Activated CD8-positive, alpha-beta memory T cell treated with anti-CD3 and anti-CD28 coated beads, Interleukin-2, amount 10 ng/mL, durations not matched to agents 7 days and 5 days (primary cell): ENCODE data around the gene FANCE. TPM values are rescaled to one million over a fixed set of nuclear protein-coding genes. Genes with fewer than 3 reads are reported as not detected.

Experiments
- ATAC-seq: fragments of 150-1000 bp; cut with Tn5 transposase; one replicate; pipeline ENCODE4 v1.10.0; 2021; ENCODE audit warnings: moderate library complexity
- CTCF ChIA-PET: fragments of 350-600 bp; sonication (Branson Sonifier 250); formaldehyde crosslinking; loops from one replicate; lab custom pipeline; 2021; ENCODE audit warnings: antibody characterized with exemption; lab: Charles Lee
- DNase-seq: peaks from one replicate; pipeline ENCODE4 v3.0.0-alpha.2; 2020
- H3K27ac Mint-ChIP-seq: one replicate; pipeline ENCODE4 v1.8.0; 2021; ENCODE audit warnings: mild to moderate bottlenecking, mixed read lengths
- H3K27me3 Mint-ChIP-seq: one replicate; pipeline ENCODE4 v1.8.0; 2021; ENCODE audit warnings: mixed read lengths
- H3K36me3 Mint-ChIP-seq: one replicate; pipeline ENCODE4 v1.8.0; 2021; ENCODE audit warnings: mild to moderate bottlenecking, mixed read lengths
- H3K4me1 Mint-ChIP-seq: one replicate; pipeline ENCODE4 v1.8.0; 2021; ENCODE audit warnings: mixed read lengths
- H3K4me3 Mint-ChIP-seq: one replicate; pipeline ENCODE4 v1.8.0; 2021; ENCODE audit warnings: mild to moderate bottlenecking, moderate library complexity, mixed read lengths
- H3K9me3 Mint-ChIP-seq: one replicate; pipeline ENCODE4 v1.8.0; 2022; ENCODE audit warnings: low read depth, mixed read lengths
- total RNA-seq, 2 experiments: library from RNA; stranded (reverse); gene quantifications; one replicate each; pipeline ENCODE4 v1.2.3, GENCODE V29; 2021

Gene FANCE, protein sequence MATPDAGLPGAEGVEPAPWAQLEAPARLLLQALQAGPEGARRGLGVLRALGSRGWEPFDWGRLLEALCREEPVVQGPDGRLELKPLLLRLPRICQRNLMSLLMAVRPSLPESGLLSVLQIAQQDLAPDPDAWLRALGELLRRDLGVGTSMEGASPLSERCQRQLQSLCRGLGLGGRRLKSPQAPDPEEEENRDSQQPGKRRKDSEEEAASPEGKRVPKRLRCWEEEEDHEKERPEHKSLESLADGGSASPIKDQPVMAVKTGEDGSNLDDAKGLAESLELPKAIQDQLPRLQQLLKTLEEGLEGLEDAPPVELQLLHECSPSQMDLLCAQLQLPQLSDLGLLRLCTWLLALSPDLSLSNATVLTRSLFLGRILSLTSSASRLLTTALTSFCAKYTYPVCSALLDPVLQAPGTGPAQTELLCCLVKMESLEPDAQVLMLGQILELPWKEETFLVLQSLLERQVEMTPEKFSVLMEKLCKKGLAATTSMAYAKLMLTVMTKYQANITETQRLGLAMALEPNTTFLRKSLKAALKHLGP
- total RNA-seq: 10 to 100 TPM; 15.4 to 16.0 TPM

DNA sequence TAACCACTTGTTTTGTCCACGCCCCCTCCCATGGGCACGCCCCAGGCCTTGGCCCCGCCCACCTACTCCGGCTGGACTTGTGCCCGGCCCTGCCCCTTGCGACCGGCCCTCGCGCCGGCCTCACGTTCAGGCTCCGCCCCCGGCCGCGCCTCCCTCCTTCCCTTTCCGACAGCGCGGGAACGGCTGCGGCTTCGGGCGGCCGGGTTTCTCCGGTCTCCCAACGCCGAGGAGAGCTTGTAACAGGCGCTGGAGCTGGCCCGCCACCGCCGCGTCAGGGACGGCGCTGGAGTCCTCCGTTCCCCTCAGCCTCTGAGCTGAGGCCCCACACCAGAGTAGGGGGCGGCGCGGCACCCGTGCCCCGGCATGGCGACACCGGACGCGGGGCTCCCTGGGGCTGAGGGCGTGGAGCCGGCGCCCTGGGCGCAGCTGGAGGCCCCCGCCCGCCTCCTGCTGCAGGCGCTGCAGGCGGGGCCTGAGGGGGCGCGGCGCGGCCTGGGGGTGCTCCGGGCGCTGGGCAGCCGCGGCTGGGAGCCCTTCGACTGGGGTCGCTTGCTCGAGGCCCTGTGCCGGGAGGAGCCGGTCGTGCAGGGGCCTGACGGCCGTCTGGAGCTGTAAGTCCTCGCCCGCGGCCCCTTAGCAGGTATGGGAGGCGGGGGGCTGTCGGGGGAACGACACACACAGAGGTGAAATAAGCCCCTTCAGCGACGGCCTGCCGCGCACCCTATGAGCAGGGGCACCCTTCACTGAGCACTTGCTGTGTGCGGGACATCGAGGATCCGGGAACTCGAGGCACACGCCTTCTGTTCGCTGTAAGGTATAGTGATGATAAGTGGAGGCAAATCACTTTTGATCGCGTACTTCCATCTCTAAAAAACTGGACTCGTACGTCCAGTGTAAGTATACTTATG lies at the start of gene FANCE:
Gene FANCE (plus strand): TSS at position 156 of the 908 bp plus-strand sequence. CDS start 208 bp downstream, at position 364.
- Mint-ChIP-seq H3K27ac (peak within 1 kb of the TSS; percentile 59), H3K9me3 (no peaks in the 10 kb centered on the region), H3K4me1 (peaks cover 34% of the 10 kb centered on the region), H3K4me3 (peak within 1 kb of the TSS; percentile 76), H3K36me3 (peaks cover 8% of the 10 kb centered on the region), H3K27me3 (peaks cover 10% of the 10 kb centered on the region)
- CTCF ChIA-PET: interaction anchor here (0.8 to 9.6 kb wide), 15 partner anchors 9 to 155 kb away, joined by 3 to 181 read pairs (median 7); partner anchors contain the start of genes DEF6, PPARD and RPL10A
- DNase-seq (peak; percentile 96), ATAC-seq (peak; percentile 88)

DNA sequence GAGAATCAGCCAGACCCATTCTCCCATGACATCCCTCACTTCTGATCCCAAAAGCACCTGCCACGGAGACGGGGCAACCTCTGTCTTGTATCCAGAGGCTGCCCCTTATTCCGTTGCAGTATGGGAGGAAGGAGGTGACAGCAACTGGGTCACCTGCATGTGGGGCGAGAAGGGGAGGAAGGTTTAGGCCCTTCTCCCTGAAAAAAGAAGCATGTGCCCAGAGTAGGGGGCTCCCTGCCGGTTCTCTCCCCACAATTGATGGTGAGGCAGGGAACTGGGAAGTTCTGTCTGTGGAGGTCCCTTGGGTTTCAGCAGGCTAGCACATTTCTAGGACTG lies 49.3 kb upstream of the FANCE start:
- Mint-ChIP-seq H3K36me3 (peaks cover 3% of the 10 kb centered on the region), H3K4me1 (peaks cover 28% of the 10 kb centered on the region), H3K27ac (no peak overlapping the region), H3K27me3 (no peaks in the 10 kb centered on the region), H3K9me3 (no peaks in the 10 kb centered on the region), H3K4me3 (no peak overlapping the region)
- DNase-seq (no peak), ATAC-seq (no peak)
- CTCF ChIA-PET: interaction anchor here (1.1 to 1.6 kb wide), 3 partner anchors 17 to 60 kb away, joined by 3 to 7 read pairs (median 4); no protein-coding TSS in a partner anchor

DNA sequence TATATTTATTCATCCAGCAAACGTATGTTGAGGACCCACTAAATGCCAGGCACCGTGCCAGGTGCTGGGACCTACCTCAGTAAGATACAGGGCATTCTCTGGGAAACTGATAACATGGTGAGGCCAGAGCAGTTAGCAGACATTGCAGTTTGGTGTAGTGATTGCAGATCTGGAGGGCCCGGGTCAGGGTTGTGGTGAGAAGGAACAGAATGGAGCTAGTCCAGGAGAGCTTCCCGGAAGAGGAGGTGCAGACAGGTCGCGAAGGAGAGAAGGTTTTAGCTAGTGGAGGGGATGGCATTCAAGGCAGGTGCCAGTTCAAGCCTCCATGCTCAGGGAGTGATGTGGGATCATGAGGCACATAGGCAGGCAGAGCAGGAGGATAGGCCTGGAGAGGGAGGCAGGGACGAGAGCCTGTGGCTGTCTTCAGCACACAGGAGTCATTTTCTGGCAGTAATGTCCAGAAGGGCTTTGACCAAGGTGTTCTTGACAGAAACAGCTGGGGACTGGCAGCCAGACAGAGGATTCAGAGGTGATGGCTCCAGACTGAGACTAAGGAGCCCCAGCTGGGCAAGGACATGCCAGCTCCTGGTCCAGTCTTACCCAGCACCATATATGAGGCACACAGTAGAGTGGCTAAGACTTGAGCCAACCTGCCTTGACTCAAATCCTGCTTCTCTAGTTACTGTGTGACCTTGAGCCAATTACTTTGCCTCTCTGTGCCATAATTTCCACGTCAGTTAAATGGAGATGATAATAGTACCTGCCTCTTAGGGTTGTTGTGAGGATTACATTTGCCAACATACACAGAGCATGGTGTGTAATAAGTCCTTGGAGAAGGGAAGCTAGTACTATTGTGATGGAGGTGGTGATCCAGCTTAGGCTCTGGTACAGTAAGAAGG lies 48.3 kb upstream of the FANCE start:
- Mint-ChIP-seq H3K36me3 (no peaks in the 10 kb centered on the region), H3K27me3 (no peaks in the 10 kb centered on the region), H3K4me1 (peaks cover 28% of the 10 kb centered on the region), H3K4me3 (no peak overlapping the region), H3K27ac (no peak overlapping the region), H3K9me3 (no peaks in the 10 kb centered on the region)
- no peak for ATAC-seq
- CTCF ChIA-PET: interaction anchor here (1.1 kb wide), 1 partner anchor 11 kb away, joined by 3 read pairs; no protein-coding TSS in a partner anchor
- no peak for DNase-seq

DNA sequence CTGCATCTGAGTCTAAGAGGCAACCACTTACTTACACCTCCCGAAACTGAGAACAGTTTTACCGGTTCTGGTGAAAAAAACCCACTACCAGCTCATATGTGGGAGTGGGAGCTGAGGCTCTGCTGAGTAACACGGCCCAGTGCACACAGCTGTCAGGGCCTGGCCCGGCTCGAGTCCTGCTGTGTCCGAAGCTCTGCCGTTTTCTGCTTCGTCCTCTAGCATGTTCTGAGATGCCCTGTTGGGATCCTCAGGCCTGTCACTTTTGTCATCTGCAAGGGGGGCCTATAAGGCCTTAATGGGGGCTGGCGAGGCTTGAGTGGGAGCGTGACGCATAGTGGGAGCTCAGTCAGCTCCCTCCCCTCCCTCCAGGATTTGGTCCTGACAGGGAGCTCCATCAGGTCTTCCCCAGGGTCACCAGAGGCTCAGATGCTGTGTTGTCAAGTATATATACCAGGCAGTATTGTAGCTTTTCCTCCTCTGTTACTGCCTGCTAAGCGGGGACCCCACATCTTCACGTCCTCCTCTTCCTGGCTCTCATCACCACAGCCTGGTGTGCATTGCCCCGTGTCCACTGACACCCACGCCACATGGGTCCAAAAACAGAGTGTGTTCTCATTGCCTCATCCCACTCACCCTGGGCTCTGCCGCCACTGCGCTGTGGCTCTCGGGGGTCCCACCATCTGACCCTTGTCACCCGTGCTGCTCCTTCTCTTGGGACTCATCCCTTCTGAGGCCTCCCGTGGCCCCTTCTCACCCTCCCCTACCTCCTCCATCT lies 45.2 kb upstream of the FANCE start:
- H3K9me3 Mint-ChIP-seq: no peaks in the 10 kb centered on the region
- H3K36me3 Mint-ChIP-seq: no peaks in the 10 kb centered on the region
- H3K4me1 Mint-ChIP-seq: peaks cover 30% of the 10 kb centered on the region
- no peak for ATAC-seq
- no peaks in the 10 kb centered on the region for H3K27me3 Mint-ChIP-seq
- no peak overlapping the region for H3K27ac Mint-ChIP-seq
- DNase-seq: no peak
- no peak overlapping the region for H3K4me3 Mint-ChIP-seq
- CTCF ChIA-PET: no interaction called here

DNA sequence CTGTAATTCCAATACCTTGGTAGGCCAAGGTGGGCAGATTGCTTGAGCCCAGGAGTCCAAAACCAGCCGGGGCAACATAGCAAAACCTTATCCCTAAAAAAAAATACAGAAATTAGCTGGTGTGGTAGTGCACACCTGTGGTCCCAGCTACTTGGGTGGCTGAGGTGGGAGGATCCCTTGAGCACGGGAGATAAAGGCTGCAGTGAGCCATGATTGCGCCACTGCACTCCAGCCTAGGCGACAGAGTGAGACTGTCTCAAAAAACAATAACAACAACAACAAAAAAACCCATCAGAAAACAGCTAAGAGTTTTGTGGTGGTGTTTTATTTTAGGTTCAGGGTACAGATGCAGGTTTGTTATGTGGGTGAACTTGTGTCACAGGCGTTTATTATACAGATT lies 42.9 kb upstream of the FANCE start:
- CTCF ChIA-PET: interaction anchor here (1.3 to 2.7 kb wide), 2 partner anchors 10 to 38 kb away, joined by 3 to 6 read pairs; no protein-coding TSS in a partner anchor
- H3K36me3 Mint-ChIP-seq: peaks cover 9% of the 10 kb centered on the region
- no peak overlapping the region for H3K27ac Mint-ChIP-seq
- ATAC-seq: no peak
- no peak for DNase-seq
- H3K4me1 Mint-ChIP-seq: peaks cover 25% of the 10 kb centered on the region
- H3K9me3 Mint-ChIP-seq: no peaks in the 10 kb centered on the region
- H3K4me3 Mint-ChIP-seq: no peak overlapping the region
- H3K27me3 Mint-ChIP-seq: no peaks in the 10 kb centered on the region

DNA sequence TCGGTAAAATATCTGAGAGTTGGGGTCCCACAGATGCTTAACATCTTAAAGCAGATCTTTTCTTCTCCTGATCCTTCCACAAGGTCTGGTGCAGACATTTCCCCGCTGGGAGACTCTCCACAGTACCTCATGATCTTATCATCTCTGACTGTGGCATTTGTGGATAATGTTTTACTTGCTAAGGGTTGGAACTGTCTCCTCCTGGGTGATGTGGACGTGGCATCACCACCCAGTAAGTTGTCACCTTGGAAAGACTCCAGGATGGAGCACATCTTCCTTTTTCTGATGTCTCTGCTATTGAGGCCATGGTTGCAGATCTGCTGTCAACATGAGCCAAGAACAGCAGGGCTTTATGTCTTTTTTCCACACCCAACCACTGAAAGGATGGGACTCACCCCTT lies 42.0 kb upstream of the FANCE start:
- DNase-seq (no peak), ATAC-seq (no peak)
- CTCF ChIA-PET: interaction anchor here (2.7 kb wide), 1 partner anchor 9 kb away, joined by 6 read pairs; no protein-coding TSS in a partner anchor
- Mint-ChIP-seq H3K9me3 (no peaks in the 10 kb centered on the region), H3K36me3 (peaks cover 9% of the 10 kb centered on the region), H3K4me3 (no peak overlapping the region), H3K27ac (peak overlapping the region; percentile 85), H3K4me1 (peaks cover 34% of the 10 kb centered on the region), H3K27me3 (no peaks in the 10 kb centered on the region)

DNA sequence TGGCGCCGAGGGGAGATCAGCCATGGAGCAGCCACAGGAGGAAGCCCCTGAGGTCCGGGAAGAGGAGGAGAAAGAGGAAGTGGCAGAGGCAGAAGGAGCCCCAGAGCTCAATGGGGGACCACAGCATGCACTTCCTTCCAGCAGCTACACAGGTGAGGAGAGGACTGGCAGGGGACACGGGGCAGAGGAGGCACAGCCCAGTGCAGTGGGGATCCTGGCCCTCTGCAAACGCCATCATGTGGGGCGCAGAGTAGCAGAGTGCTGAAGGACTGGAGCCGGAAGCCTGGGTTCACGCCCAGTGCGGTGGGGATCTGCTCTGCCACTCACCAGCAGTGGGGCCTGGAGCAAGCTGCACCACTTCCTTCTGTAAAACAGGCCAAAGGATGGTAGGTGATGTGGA lies 41.1 kb upstream of the FANCE start:
- peak overlapping the region; percentile 41 for H3K4me3 Mint-ChIP-seq
- peaks cover 10% of the 10 kb centered on the region for H3K36me3 Mint-ChIP-seq
- CTCF ChIA-PET: interaction anchor here (0.7 to 1.8 kb wide), 4 partner anchors 9 to 38 kb away, joined by 3 to 8 read pairs (median 5); no protein-coding TSS in a partner anchor
- peak overlapping the region; percentile 85 for H3K27ac Mint-ChIP-seq
- peaks cover 40% of the 10 kb centered on the region for H3K4me1 Mint-ChIP-seq
- H3K27me3 Mint-ChIP-seq: no peaks in the 10 kb centered on the region
- no peaks in the 10 kb centered on the region for H3K9me3 Mint-ChIP-seq
- ATAC-seq: peak; percentile 81
- DNase-seq: peak; percentile 74

DNA sequence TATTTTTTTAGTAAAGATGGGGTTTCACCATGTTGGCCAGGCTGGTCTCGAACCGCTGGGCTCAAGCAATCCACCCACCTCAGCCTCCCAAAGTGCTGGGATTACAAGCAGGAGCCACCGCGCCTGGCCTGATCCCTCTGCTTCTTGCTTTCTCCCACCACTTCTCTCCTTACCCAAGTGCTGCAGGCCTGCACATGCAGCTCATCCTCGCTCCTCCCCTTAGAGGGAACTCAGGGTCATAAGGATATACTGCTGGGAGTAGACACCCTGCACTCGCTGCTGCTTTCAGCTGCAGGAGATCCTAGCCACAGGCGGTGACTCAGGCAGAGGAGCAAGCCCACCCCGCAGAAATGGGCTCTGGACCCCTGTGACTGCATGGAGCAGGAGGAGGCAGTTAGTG lies 40.0 kb upstream of the FANCE start:
- peak overlapping the region; percentile 27 for H3K27ac Mint-ChIP-seq
- CTCF ChIA-PET: interaction anchor here (1.1 to 1.8 kb wide), 4 partner anchors 10 to 39 kb away, joined by 3 to 8 read pairs (median 4); no protein-coding TSS in a partner anchor
- ATAC-seq (no peak), DNase-seq (no peak)
- no peaks in the 10 kb centered on the region for H3K27me3 Mint-ChIP-seq
- H3K9me3 Mint-ChIP-seq: no peaks in the 10 kb centered on the region
- peaks cover 10% of the 10 kb centered on the region for H3K36me3 Mint-ChIP-seq
- H3K4me3 Mint-ChIP-seq: no peak overlapping the region
- peaks cover 43% of the 10 kb centered on the region for H3K4me1 Mint-ChIP-seq

DNA sequence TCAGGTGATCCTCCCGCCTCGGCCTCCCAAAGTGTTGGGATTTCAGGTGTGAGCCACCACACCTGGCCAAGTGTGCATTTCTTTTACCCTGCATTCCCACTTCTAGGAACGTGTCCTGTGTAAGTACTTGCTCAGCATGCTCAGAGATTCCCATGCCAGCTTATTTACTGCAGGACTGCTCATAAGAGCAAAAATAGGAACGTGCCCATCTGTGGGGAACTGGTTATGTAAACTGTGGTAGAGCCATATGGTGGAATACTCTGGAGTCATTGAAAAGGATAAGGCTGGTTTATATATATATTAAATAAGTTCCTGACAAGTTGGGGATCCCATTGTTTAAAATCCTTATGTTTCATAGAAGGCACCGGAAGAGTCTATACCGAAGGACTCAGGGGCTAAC lies 38.2 kb upstream of the FANCE start:
- no peak for DNase-seq
- H3K27ac Mint-ChIP-seq: no peak overlapping the region
- H3K36me3 Mint-ChIP-seq: peaks cover 12% of the 10 kb centered on the region
- ATAC-seq: no peak
- no peaks in the 10 kb centered on the region for H3K27me3 Mint-ChIP-seq
- no peak overlapping the region for H3K4me3 Mint-ChIP-seq
- H3K9me3 Mint-ChIP-seq: no peaks in the 10 kb centered on the region
- H3K4me1 Mint-ChIP-seq: peaks cover 56% of the 10 kb centered on the region
- CTCF ChIA-PET: interaction anchor here (9.1 kb wide), 1 partner anchor 35 kb away, joined by 93 read pairs; the partner anchor contains the start of gene FANCE

DNA sequence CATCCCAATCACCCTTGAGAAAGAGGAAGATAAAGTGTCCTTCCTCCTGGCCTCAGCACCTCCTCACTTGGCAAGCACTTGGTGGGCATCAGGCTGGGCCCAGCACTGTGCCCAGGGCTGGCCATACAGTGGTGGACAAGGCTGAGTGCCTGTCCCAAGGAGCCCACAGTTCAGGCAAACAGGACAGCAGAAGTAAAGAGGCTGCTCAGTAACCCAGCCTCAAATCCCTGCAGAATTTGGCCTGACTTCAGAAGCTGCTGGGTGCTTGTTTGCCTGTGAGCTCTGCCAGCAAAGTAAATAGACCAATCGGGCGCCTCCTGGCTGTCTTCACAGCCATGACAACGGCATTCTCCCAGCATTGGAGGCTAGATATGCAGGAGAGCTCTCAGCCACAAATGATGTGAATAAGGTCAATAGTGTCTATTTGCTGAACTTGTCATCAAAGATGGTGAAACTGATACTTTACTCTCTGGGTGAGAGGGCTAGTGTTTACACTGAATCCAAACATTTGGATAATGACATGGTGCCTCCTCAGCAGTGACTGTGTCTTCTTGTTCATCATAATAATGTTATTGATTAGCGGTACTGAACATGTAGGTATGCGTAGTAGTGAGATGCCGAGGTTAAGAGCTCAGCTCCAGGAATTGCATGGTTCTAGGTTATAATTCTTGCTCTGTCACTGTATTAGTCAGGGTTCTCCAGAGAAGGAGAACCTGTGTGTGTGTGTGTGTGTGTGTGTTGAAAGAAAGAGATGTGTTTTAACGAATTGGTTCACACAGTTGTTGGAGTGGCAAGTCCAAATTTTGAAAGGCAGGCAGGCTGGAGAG lies 36.9 kb upstream of the FANCE start:
- ATAC-seq (no peak), DNase-seq (peak; percentile 52)
- peaks cover 62% of the 10 kb centered on the region for H3K4me1 Mint-ChIP-seq
- H3K9me3 Mint-ChIP-seq: no peaks in the 10 kb centered on the region
- no peak overlapping the region for H3K4me3 Mint-ChIP-seq
- H3K36me3 Mint-ChIP-seq: peaks cover 12% of the 10 kb centered on the region
- peak overlapping the region; percentile 3 for H3K27ac Mint-ChIP-seq
- CTCF ChIA-PET: interaction anchor here (0.6 to 9.1 kb wide), 7 partner anchors 11 to 73 kb away, joined by 3 to 93 read pairs (median 3); partner anchors contain the start of genes FANCE and PPARD
- no peaks in the 10 kb centered on the region for H3K27me3 Mint-ChIP-seq
